ENCODE results near the gene CCSER1. TPM values are rescaled to one million over a fixed set of nuclear protein-coding genes. Genes with fewer than 3 reads are reported as not detected.

CCSER1 gene
- total RNA-seq, 1 donor from 2014 or later = 20.1 TPM

DNA sequence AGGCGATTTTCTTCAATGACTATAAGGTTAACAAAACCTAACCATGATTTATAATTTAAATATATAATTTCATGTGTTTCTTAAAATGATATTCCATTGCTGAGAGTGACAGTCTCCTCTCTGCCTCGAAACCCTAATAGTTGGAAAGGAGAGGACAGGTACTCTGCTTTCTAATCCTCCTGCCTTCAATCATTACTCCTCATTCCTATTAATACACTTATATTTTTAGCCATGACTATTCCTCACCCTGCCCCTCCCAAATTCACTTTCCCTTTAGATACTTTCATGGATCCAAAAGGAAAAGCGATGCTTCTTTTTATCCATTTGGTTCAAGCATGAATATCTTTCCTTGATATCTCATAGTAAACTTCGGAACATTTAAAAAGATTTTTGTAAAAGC, 418.2 kb downstream of the CCSER1 start:
- intact Hi-C loops (cut with micrococcal nuclease) = no loop called here
- no peak for TF ChIP-seq CTCF (IDR thresholded peaks at IDR 0.05)
- POLR2A ChIA-PET = no interaction called here
- no peak overlapping the region for H3K27ac Mint-ChIP-seq
- H3K36me3 Mint-ChIP-seq (ENCODE audit: low read depth) = no peaks in the 10 kb centered on the region
- ATAC-seq (ENCODE audit: low read depth) (no peak), DNase-seq (no peak)
- CTCF ChIA-PET = no interaction called here
- H3K27me3 Mint-ChIP-seq = no peaks in the 10 kb centered on the region
- H3K4me3 Mint-ChIP-seq = no peak overlapping the region
- H3K9me3 Mint-ChIP-seq = no peaks in the 10 kb centered on the region
- peaks cover 10% of the 10 kb centered on the region for H3K4me1 Mint-ChIP-seq

GRCh38 chr4:90546114-90546513, 418.9 kb downstream of the CCSER1 start:
- Mint-ChIP-seq H3K27ac (no peak overlapping the region), H3K36me3 (ENCODE audit: low read depth) (no peaks in the 10 kb centered on the region), H3K27me3 (no peaks in the 10 kb centered on the region), H3K9me3 (no peaks in the 10 kb centered on the region), H3K4me3 (no peak overlapping the region), H3K4me1 (peaks cover 10% of the 10 kb centered on the region)
- CTCF ChIA-PET = no interaction called here
- intact Hi-C loops (cut with micrococcal nuclease) = no loop called here
- DNase-seq (no peak), ATAC-seq (ENCODE audit: low read depth) (no peak)
- POLR2A ChIA-PET = no interaction called here
- no peak for TF ChIP-seq CTCF (IDR thresholded peaks at IDR 0.05)

GRCh38 chr4:90570615-90571014, 443.4 kb downstream of the CCSER1 start:
- DNase-seq (no peak), ATAC-seq (ENCODE audit: low read depth) (no peak)
- Mint-ChIP-seq H3K4me1 (peaks cover 5% of the 10 kb centered on the region), H3K27me3 (no peaks in the 10 kb centered on the region), H3K27ac (no peak overlapping the region), H3K4me3 (no peak overlapping the region), H3K9me3 (peaks cover 6% of the 10 kb centered on the region), H3K36me3 (ENCODE audit: low read depth) (no peaks in the 10 kb centered on the region)
- POLR2A ChIA-PET = no interaction called here
- TF ChIP-seq CTCF (IDR thresholded peaks at IDR 0.05) = no peak
- CTCF ChIA-PET = no interaction called here
- intact Hi-C loops (cut with micrococcal nuclease) = no loop called here

GRCh38 chr4:90572996-90573395, 445.8 kb downstream of the CCSER1 start:
- Mint-ChIP-seq H3K4me3 (no peak overlapping the region), H3K27me3 (no peaks in the 10 kb centered on the region), H3K36me3 (ENCODE audit: low read depth) (no peaks in the 10 kb centered on the region), H3K4me1 (peaks cover 5% of the 10 kb centered on the region), H3K27ac (no peak overlapping the region), H3K9me3 (peaks cover 7% of the 10 kb centered on the region)
- no peak for ATAC-seq (ENCODE audit: low read depth)
- no peak for DNase-seq
- POLR2A ChIA-PET = no interaction called here
- intact Hi-C loops (cut with micrococcal nuclease) = no loop called here
- CTCF ChIA-PET = no interaction called here
- TF ChIP-seq CTCF (IDR thresholded peaks at IDR 0.05) = no peak

GRCh38 chr4:90575371-90575770, 448.2 kb downstream of the CCSER1 start:
- no peak for ATAC-seq (ENCODE audit: low read depth)
- no peaks in the 10 kb centered on the region for H3K4me1 Mint-ChIP-seq
- CTCF ChIA-PET = no interaction called here
- H3K9me3 Mint-ChIP-seq = peaks cover 7% of the 10 kb centered on the region
- no peak for DNase-seq
- intact Hi-C loops (cut with micrococcal nuclease) = no loop called here
- TF ChIP-seq CTCF (IDR thresholded peaks at IDR 0.05) = no peak
- POLR2A ChIA-PET = no interaction called here
- H3K27ac Mint-ChIP-seq = no peak overlapping the region
- no peak overlapping the region for H3K4me3 Mint-ChIP-seq
- H3K36me3 Mint-ChIP-seq (ENCODE audit: low read depth) = no peaks in the 10 kb centered on the region
- no peaks in the 10 kb centered on the region for H3K27me3 Mint-ChIP-seq
